Erythroblast (primary cell): ENCODE results near the gene PRKAR1A.

Source experiments
- DNase-seq, 2 experiments: peaks; one replicate each; lab custom pipeline; 2025; lab: John Stamatoyannopoulos, UW
- GATA1 ChIP-seq: IDR thresholded peaks from 2 replicates; pipeline ENCODE4 v1.6.1; 2011; ENCODE audit warnings: low read depth, mild to moderate bottlenecking, control low read depth, low read length, moderate library complexity
- POLR2A ChIP-seq: IDR thresholded peaks from 2 replicates; pipeline ENCODE4 v1.6.1; 2011; ENCODE audit warnings: mild to moderate bottlenecking, low read length

PRKAR1A gene

GRCh38 chr17:68585643-68586042 is 73.4 kb downstream of the PRKAR1A start:
- TF ChIP-seq GATA1 = no peak
- TF ChIP-seq POLR2A = no peak
- DNase-seq = no peak

DNA sequence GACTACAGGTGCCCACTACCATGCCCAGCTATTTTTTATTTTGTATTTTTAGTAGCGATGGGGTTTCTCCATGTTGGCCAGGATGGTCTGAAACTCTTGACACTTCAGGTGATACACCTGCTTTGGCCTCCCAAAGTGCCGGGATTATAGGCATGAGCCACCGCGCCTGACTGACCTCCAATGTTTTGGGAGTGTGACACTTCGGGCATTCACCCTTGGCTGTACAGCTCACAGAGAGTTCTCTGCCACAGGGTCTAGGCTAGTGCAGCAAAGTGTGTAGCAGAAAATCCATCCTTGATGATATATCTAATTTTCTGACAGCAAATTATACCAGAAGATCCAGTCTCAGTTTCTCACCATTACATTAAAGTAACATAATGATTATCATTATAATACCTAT is 74.8 kb downstream of the PRKAR1A start:
- no peak for DNase-seq
- TF ChIP-seq POLR2A = no peak
- TF ChIP-seq GATA1 = no peak

DNA sequence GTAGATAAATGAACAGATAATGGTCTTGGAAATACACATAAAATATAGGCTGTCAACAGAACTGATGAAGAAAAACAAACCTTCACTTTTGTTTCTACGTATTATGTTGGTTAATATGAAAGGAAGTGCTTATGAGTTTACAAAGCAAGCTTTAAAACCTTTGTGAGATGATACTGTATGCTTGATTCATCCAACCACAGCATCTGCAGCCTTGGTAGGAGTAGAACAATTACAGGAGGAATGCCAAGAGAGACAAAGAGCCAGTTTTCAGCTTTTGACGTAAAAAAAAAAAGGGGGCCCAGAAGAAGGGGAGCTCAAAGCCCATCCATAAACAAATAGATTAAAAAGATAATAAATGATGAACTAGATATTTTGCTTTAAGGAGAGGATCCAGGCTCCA is 75.6 kb downstream of the PRKAR1A start:
- TF ChIP-seq GATA1 (no peak), POLR2A (no peak)
- no peak for DNase-seq

- no peak for TF ChIP-seq POLR2A
- TF ChIP-seq GATA1 = no peak
- DNase-seq = no peak
Observed at GRCh38 chr17:68588362-68588761, 76.1 kb downstream of the PRKAR1A start.

DNA sequence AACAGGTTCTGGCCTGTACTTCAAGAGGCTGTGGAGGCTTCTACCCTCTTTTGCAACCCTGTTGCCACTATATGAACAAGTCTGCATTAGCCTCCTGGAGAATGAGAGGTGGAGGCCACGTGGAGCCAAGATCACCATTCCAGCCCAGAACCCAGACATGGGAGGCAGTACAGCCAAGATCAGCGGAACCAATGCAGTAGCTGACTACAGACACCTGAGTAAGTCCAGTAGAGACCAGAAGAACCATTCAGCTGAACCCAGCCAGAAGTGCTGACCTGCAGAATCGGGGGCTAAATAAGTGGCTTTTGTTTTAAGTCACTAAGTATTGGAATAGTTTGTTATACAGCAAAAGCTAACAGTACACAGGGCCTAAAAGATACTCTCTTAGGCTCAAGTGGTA is 76.9 kb downstream of the PRKAR1A start:
- no peak for DNase-seq
- TF ChIP-seq POLR2A = no peak
- no peak for TF ChIP-seq GATA1

DNA sequence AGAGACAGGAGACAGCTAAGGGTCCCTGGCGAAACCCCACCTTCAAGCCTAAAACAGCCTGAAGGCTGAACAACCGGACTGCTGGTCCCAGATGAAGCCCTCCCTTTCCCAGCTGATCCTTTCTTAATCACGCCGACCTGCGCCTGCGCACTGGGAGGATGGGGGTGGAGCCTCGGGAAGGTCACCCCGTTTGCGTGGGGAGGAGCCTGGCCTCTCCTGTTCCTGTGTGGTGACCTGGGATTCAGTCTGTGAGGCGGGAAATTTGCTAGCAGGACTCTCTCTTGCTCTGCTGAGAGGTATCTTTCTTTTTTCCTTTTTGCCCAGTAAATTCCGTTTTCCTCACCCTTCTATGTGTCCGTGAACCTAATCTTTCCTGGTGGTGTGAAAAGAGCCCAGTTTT is 79.4 kb downstream of the PRKAR1A start:
- no peak for DNase-seq
- TF ChIP-seq POLR2A (no peak), GATA1 (no peak)

- TF ChIP-seq GATA1 (no peak), POLR2A (no peak)
- DNase-seq = no peak
Observed at GRCh38 chr17:68592009-68592408, 79.8 kb downstream of the PRKAR1A start.

DNA sequence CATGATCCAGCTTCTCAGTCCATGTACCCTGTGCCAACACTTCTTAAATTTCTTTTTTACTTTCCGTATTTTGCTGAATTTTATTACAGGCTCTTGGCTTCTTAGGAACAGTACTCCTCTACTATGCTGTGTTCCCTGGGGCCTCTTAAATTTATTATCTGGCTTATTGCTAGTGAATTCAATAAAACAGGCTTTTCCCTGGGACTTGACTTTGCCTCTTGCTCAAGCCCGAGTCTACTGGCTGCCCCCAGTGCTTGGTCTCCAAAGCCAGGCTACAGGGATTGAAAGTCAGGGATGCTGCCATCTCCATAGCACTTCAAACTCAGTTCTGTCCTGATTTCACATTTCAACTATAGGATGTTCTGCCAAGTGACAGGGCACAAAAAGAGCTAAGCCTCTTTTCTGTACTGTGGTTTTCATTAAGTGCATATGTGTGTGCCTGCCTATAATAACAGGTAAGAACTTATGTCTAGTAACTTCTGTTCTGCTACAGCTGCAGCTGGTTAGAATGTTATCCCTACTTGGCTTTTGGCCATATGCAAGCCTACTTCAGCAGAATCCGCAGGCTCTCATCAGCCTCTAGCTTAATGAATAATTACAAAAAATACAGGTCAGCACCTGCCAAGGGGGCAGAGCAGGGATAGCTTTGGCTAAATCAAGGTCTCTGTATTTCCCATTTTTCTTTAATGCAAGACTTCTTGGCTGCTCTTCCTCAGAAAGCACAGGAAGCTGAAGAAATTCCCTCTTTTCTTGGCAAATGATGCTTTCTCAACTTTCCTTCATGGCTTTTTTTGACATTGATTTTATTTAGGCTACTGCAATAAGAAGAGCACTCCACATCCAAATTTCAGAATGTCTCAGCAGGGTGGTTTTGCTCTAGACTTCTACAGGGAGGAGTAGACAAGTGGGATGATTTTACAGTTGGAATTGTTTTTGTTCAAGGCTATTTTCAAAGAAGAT is 80.7 kb downstream of the PRKAR1A start:
- TF ChIP-seq POLR2A = no peak
- no peak for TF ChIP-seq GATA1
- no peak for DNase-seq

- DNase-seq = no peak
Observed at GRCh38 chr17:68594552-68594951, 82.3 kb downstream of the PRKAR1A start.

DNA sequence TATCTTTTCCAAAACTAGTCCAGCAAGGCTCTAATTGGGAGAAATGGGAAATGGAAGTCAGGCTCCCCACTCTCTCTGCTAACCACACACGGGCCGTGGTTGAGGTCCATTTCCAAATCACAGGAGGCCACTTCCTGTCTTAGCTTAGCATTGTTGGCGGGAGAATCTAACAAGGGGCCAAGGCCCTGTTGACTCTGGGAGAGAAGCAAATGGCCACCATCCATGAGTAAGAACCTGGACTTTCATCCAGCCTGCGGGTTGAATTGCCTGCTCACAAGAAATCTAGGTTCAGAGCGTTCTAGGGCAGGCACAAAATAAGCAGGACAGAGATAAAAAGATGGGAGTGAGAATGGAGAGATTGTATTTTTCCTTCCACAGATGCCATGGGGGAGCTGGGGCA is 83.3 kb downstream of the PRKAR1A start:
- TF ChIP-seq GATA1 (no peak), POLR2A (no peak)
- DNase-seq = no peak

More at GRCh38 chr17:68594552-68594951, 82.3 kb downstream of the PRKAR1A start:
- no peak for TF ChIP-seq GATA1
- no peak for TF ChIP-seq POLR2A

DNA sequence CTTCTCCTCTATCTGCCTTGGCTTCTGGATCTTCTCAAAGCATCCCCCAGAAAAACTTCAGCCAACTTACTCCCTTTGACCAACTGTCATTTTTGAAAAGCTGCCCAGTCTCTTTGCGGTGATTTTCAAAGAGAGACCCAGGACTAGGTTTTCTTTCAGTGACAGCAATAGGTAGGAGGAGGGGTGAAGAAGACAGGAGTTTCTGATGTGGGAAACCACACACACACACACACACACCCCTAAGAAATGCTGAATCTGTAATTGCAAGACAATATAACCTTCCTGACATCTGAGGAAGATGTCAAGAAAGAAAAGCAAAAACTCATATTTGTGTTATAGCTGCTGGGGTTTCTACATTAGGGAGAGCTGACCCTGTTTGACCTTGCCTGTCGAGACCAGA is 83.8 kb downstream of the PRKAR1A start:
- TF ChIP-seq GATA1 = no peak
- no peak for TF ChIP-seq POLR2A
- no peak for DNase-seq

DNA sequence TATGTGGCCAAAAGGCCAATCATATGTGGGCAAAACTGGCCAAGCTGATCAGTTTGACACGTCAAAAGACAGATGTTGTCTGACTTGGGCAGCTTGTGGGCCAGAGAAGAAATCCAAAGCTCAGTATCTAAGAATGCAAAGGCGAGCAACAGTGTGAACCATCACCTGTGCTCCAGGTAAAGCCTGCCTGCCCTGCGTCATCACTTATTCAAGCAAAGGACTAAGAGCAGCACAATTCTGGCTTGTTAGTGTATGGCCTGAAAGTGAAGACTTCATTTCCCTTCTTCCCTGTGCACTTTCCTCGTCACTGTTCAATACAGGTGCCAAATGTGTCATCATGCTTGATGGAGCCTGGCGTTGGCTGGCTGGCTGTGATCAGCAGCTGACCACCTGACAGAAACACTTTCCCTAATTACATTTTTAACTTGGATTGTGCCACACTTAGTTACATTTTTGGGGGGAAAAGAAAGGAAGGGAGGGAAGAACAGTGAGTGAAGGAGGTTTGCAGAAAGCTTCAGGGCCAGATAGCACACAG is 84.2 kb downstream of the PRKAR1A start:
- no peak for DNase-seq
- TF ChIP-seq GATA1 (no peak), POLR2A (no peak)

GRCh38 chr17:68598074-68598473 is 85.8 kb downstream of the PRKAR1A start:
- TF ChIP-seq POLR2A = no peak
- no peak for TF ChIP-seq GATA1
- DNase-seq = no peak

- no peak for DNase-seq
- TF ChIP-seq POLR2A (no peak), GATA1 (no peak)
Observed at GRCh38 chr17:68598545-68598961, 86.3 kb downstream of the PRKAR1A start.
